ENCODE measurements around the gene GNB1L.

GNB1L gene

GRCh38 chr22:19760951-19761724, 93.5 kb downstream of the GNB1L start:
- DNase-seq (ENCODE audit: low spot score) = no peak

GRCh38 chr22:19760058-19760950, 94.4 kb downstream of the GNB1L start, which contains the start of gene TBX1:
Gene TBX1, plus strand, starts transcription at chr22:19760778. Its CDS starts 66 bp downstream, at chr22:19760844.
- no peak for DNase-seq (ENCODE audit: low spot score)

GRCh38 chr22:19759427-19760057, 95.1 kb downstream of the GNB1L start:
- DNase-seq (ENCODE audit: low spot score) = no peak

- no peak for DNase-seq (ENCODE audit: low spot score)
Measured at GRCh38 chr22:19758896-19759426, 95.7 kb downstream of the GNB1L start.

GRCh38 chr22:19757985-19758895, 96.4 kb downstream of the GNB1L start:
- no peak for DNase-seq (ENCODE audit: low spot score)

GRCh38 chr22:19757140-19757984, 97.3 kb downstream of the GNB1L start:
- no peak for DNase-seq (ENCODE audit: low spot score)

- DNase-seq (ENCODE audit: low spot score) = peak; percentile 80
Measured at GRCh38 chr22:19756288-19757128, 98.2 kb downstream of the GNB1L start.

- DNase-seq (ENCODE audit: low spot score) = no peak
Measured at GRCh38 chr22:19755722-19756287, 98.9 kb downstream of the GNB1L start.

GRCh38 chr22:19755145-19755710, 99.4 kb downstream of the GNB1L start:
- no peak for DNase-seq (ENCODE audit: low spot score)

GRCh38 chr22:19754701-19755144, 100.0 kb downstream of the GNB1L start:
- no peak for DNase-seq (ENCODE audit: low spot score)

- DNase-seq (ENCODE audit: low spot score) = no peak
Measured at GRCh38 chr22:19753996-19754700, 100.5 kb downstream of the GNB1L start.

GRCh38 chr22:19753090-19753842, 101.4 kb downstream of the GNB1L start:
- DNase-seq (ENCODE audit: low spot score) = no peak

- DNase-seq (ENCODE audit: low spot score) = no peak
Measured at GRCh38 chr22:19751497-19752245, 103.0 kb downstream of the GNB1L start.

- no peak for DNase-seq (ENCODE audit: low spot score)
Measured at GRCh38 chr22:19750507-19751490, 103.9 kb downstream of the GNB1L start.

- no peak for DNase-seq (ENCODE audit: low spot score)
Measured at GRCh38 chr22:19749876-19750275, 104.8 kb downstream of the GNB1L start.

All from LoVo (cell line).